A673 (cell line): Measurements from ENCODE around the gene SLC45A1. TPM values are rescaled to one million over a fixed set of nuclear protein-coding genes. Genes with fewer than 3 reads are reported as not detected.

Experiments
- BruUV-seq: library from RNA; stranded (reverse); fragments of 400-500 nt; replicated peaks from 2 replicates; lab custom pipeline; 2021; lab: Mats Ljungman, UMichigan
- CTCF ChIA-PET: fragments of 300-600 bp; sonication (Branson Sonifier 250); formaldehyde crosslinking; loops from one replicate; lab custom pipeline; 2022; ENCODE audit warnings: antibody characterized with exemption; lab: Charles Lee
- POLR2A ChIA-PET: fragments of 300-600 bp; sonication (Branson Sonifier 250); formaldehyde crosslinking; loops from one replicate; lab custom pipeline; 2022; ENCODE audit warnings: antibody characterized with exemption; ENCODE audit not compliant: low non-redundant PET; lab: Charles Lee
- DNase-seq: peaks from one replicate; pipeline ENCODE4 v3.0.0-alpha.2; 2015; ENCODE audit warnings: low spot score
- H3K27ac ChIP-seq: fragments of 200-600 bp; sonication (generic); 2 replicates; pipeline ENCODE4 v1.5.1; 2016; ENCODE audit warnings: mixed run types, low read depth, mild to moderate bottlenecking, mixed read lengths, antibody characterized with exemption, low read length; ENCODE audit not compliant: poor library complexity, severe bottlenecking
- H3K27me3 ChIP-seq: fragments of 200-600 bp; sonication (generic); replicated peaks from 2 replicates; pipeline ENCODE4 v1.6.1; 2017; ENCODE audit warnings: mixed run types, low read depth, mild to moderate bottlenecking, mixed read lengths, antibody characterized with exemption, low read length; ENCODE audit not compliant: insufficient read depth, poor library complexity
- H3K36me3 ChIP-seq: fragments of 200-600 bp; sonication (generic); 2 replicates; pipeline ENCODE4 v1.6.1; 2016; ENCODE audit warnings: mixed run types, mild to moderate bottlenecking, mixed read lengths, antibody characterized with exemption, low read length; ENCODE audit not compliant: insufficient read depth, poor library complexity, severe bottlenecking
- H3K4me1 ChIP-seq: fragments of 200-600 bp; sonication (generic); 2 replicates; pipeline ENCODE4 v1.6.1; 2017; ENCODE audit warnings: mixed run types, mild to moderate bottlenecking, mixed read lengths, antibody characterized with exemption, low read length; ENCODE audit not compliant: insufficient read depth, poor library complexity, severe bottlenecking
- H3K4me3 ChIP-seq: fragments of 200-600 bp; sonication (generic); 2 replicates; pipeline ENCODE4 v1.5.1; 2016; ENCODE audit warnings: low read depth, mixed run types, mild to moderate bottlenecking, mixed read lengths, low read length; ENCODE audit not compliant: poor library complexity, severe bottlenecking
- H3K9me3 ChIP-seq: fragments of 200-600 bp; sonication (generic); 2 replicates; pipeline ENCODE4 v1.6.1; 2016; ENCODE audit warnings: mixed run types, low read depth, mild to moderate bottlenecking, mixed read lengths, antibody characterized with exemption, low read length; ENCODE audit not compliant: poor library complexity, severe bottlenecking
- EZH2 ChIP-seq: fragments of 200-600 bp; sonication (generic); IDR thresholded peaks from 2 replicates; pipeline ENCODE4 v1.6.1; 2017; ENCODE audit warnings: borderline replicate concordance, low read depth, mild to moderate bottlenecking, mixed read lengths, antibody characterized with exemption, low read length; ENCODE audit not compliant: poor library complexity, severe bottlenecking
- intact Hi-C: fragments of 100-400 bp; cut with micrococcal nuclease; formaldehyde crosslinking; loops from one replicate; pipeline ENCODE4 v1.10.0; 2022; ENCODE audit not compliant: unreplicated experiment
- total RNA-seq: library from RNA; stranded (reverse); gene quantifications from 2 replicates; pipeline ENCODE4 v1.2.3, GENCODE V29; 2021
- TF ChIP-seq, protein P1 (sequence below): fragments of 300-800, 200-600 bp; sonication (generic); conservative IDR thresholded peaks from 2 replicates; pipeline ENCODE4 v1.5.1; 2017; ENCODE audit warnings: low read depth, mild to moderate bottlenecking, antibody characterized with exemption, low read length, moderate library complexity, mixed read lengths

The SLC45A1 gene
- total RNA-seq, 1 experiment from 2014 or later: 0.82 TPM

GRCh38 chr1:8382608-8383505, 64.9 kb downstream of the SLC45A1 start:
- no peaks in the 10 kb centered on the region for H3K27me3 ChIP-seq
- TF ChIP-seq, protein P1, sequence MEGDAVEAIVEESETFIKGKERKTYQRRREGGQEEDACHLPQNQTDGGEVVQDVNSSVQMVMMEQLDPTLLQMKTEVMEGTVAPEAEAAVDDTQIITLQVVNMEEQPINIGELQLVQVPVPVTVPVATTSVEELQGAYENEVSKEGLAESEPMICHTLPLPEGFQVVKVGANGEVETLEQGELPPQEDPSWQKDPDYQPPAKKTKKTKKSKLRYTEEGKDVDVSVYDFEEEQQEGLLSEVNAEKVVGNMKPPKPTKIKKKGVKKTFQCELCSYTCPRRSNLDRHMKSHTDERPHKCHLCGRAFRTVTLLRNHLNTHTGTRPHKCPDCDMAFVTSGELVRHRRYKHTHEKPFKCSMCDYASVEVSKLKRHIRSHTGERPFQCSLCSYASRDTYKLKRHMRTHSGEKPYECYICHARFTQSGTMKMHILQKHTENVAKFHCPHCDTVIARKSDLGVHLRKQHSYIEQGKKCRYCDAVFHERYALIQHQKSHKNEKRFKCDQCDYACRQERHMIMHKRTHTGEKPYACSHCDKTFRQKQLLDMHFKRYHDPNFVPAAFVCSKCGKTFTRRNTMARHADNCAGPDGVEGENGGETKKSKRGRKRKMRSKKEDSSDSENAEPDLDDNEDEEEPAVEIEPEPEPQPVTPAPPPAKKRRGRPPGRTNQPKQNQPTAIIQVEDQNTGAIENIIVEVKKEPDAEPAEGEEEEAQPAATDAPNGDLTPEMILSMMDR: no peak
- TF ChIP-seq EZH2: no peak
- DNase-seq: no peak
- intact Hi-C loops: no loop called here
- POLR2A ChIA-PET: no interaction called here
- H3K36me3 ChIP-seq: no peaks in the 10 kb centered on the region
- no peak overlapping the region for H3K27ac ChIP-seq
- H3K9me3 ChIP-seq: no peaks in the 10 kb centered on the region
- H3K4me3 ChIP-seq: no peak overlapping the region
- H3K4me1 ChIP-seq: peaks cover 70% of the 10 kb centered on the region
- CTCF ChIA-PET: no interaction called here
- BruUV-seq: no TSS peak

DNA sequence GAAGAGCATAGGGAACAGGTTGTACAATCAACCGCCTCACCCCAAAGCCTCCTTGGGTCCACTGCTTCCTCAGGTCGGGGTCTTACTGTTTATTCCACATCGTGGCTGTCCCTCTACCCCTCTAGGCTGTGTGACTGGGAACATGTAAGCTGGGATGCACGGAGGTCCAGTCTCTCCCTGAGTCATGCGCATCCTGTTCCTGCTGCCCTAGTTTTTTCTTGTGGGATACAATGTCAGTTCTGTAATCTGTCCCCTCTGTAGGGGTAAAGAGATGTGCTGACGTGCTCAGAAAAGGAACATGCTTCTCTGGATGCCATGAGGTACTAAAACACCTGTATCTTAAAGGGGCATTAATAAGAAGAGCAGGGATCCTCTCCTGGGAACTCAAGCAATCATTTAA, 66.2 kb downstream of the SLC45A1 start:
- Histone ChIP-seq H3K36me3 (peaks cover under 1% of the 10 kb centered on the region), H3K9me3 (no peaks in the 10 kb centered on the region), H3K4me1 (peaks cover 59% of the 10 kb centered on the region), H3K27ac (no peak overlapping the region), H3K4me3 (no peak overlapping the region), H3K27me3 (no peaks in the 10 kb centered on the region)
- no peak for DNase-seq
- CTCF ChIA-PET: no interaction called here
- TF ChIP-seq, protein P1: no peak
- no peak for TF ChIP-seq EZH2
- BruUV-seq: no TSS peak
- POLR2A ChIA-PET: interaction anchor here (0.6 kb wide), 1 partner anchor 31 kb away, joined by 4 read pairs; no protein-coding TSS in a partner anchor
- intact Hi-C loops: no loop called here

- intact Hi-C loops: no loop called here
- ChIA-PET POLR2A (no interaction called here), CTCF (no interaction called here)
- DNase-seq: no peak
- Histone ChIP-seq H3K4me1 (peaks cover 54% of the 10 kb centered on the region), H3K4me3 (no peak overlapping the region), H3K9me3 (no peaks in the 10 kb centered on the region), H3K36me3 (peaks cover 5% of the 10 kb centered on the region), H3K27me3 (no peaks in the 10 kb centered on the region), H3K27ac (peak overlapping the region; percentile 46)
- no TSS peak for BruUV-seq
- TF ChIP-seq, protein P1: no peak
- no peak for TF ChIP-seq EZH2
Measured at GRCh38 chr1:8384577-8384976, 66.7 kb downstream of the SLC45A1 start.
